Activated CD8-positive, alpha-beta T cell treated with anti-CD3 and anti-CD28 coated beads for 36 hours (primary cell): ENCODE measurements around the gene APOLD1. TPM values are rescaled to one million over a fixed set of nuclear protein-coding genes. Genes with fewer than 3 reads are reported as not detected.
A peak's percentile ranks its signal among the peaks of the same experiment; 100 is the strongest.
"Not testable (repeated sequence)": the region's sequence is repeated elsewhere in the genome, so short reads cannot be mapped to it uniquely, and the experiment has no call there.

Source experiments
- ATAC-seq: fragments of 200-7000 bp; cut with Tn5 transposase; one replicate; pipeline ENCODE4 v1.10.0; 2021; ENCODE audit warnings: mild to moderate bottlenecking, moderate library complexity
- CTCF ChIA-PET: fragments of 350-600 bp; sonication (Branson Sonifier 250); formaldehyde crosslinking; loops from one replicate; lab custom pipeline; 2021; ENCODE audit warnings: antibody characterized with exemption; lab: Charles Lee
- POLR2A ChIA-PET: fragments of 350-600 bp; sonication (Branson Sonifier 250); formaldehyde crosslinking; loops from one replicate; lab custom pipeline; 2021; ENCODE audit warnings: antibody characterized with exemption; lab: Charles Lee
- DNase-seq: peaks from one replicate; pipeline ENCODE4 v3.0.0-alpha.2; 2020
- H3K27ac Mint-ChIP-seq: one replicate; pipeline ENCODE4 v1.8.0; 2021; ENCODE audit warnings: mild to moderate bottlenecking, mixed read lengths
- H3K27me3 Mint-ChIP-seq: one replicate; pipeline ENCODE4 v1.8.0; 2021; ENCODE audit warnings: mixed read lengths
- H3K36me3 Mint-ChIP-seq: one replicate; pipeline ENCODE4 v1.8.0; 2021; ENCODE audit warnings: low read depth, mixed read lengths
- H3K4me1 Mint-ChIP-seq: one replicate; pipeline ENCODE4 v1.8.0; 2021; ENCODE audit warnings: low read depth, mixed read lengths
- H3K4me3 Mint-ChIP-seq: one replicate; pipeline ENCODE4 v1.8.0; 2021; ENCODE audit warnings: mild to moderate bottlenecking, moderate library complexity, mixed read lengths
- H3K9me3 Mint-ChIP-seq: one replicate; pipeline ENCODE4 v1.8.0; 2021; ENCODE audit warnings: mixed read lengths
- intact Hi-C: fragments of 100-400 bp; cut with micrococcal nuclease; formaldehyde crosslinking; loops from one replicate; pipeline ENCODE4 v1.10.0; 2022
- total RNA-seq, 2 experiments: library from RNA; stranded (reverse); gene quantifications; one replicate each; pipeline ENCODE4 v1.2.3, GENCODE V29; 2021
- TF ChIP-seq, protein P1 (sequence below): fragments of 200-600 bp; IDR thresholded peaks from one replicate; pipeline ENCODE4 v1.8.0; 2022; ENCODE audit warnings: antibody characterized with exemption, mild to moderate bottlenecking

Gene APOLD1
- total RNA-seq, 2 experiments from 2014 or later: 5.7 to 6.3 TPM

DNA sequence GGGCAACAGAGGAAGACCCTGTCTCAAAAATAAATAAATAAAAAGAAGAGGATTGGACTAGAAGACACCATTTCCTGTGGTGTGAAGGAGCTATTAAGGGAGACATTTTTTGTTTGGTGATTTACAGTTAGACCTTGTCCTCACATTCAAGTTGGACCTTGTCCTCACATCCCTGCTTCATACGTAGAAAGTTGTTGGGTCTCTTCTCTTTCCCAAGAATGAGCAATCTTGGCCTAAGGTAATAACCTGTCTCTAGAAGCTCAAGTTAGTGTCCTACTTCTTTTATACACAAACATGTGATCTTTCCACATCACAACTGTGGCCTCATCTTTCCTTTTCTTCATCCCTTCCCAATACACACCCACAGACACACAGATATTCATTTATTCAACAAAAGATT is 13.0 kb downstream of the APOLD1 start:
- CTCF ChIA-PET: interaction anchor here (1.0 to 11.5 kb wide), 3 partner anchors 11 to 15 kb away, joined by 3 to 108 read pairs (median 5); partner anchors contain the start of gene APOLD1
- H3K9me3 Mint-ChIP-seq: no peaks in the 10 kb centered on the region
- H3K27ac Mint-ChIP-seq: no peak overlapping the region
- H3K4me3 Mint-ChIP-seq: no peak overlapping the region
- H3K36me3 Mint-ChIP-seq: no peaks in the 10 kb centered on the region
- DNase-seq: no peak
- POLR2A ChIA-PET: no interaction called here
- TF ChIP-seq, protein P1, sequence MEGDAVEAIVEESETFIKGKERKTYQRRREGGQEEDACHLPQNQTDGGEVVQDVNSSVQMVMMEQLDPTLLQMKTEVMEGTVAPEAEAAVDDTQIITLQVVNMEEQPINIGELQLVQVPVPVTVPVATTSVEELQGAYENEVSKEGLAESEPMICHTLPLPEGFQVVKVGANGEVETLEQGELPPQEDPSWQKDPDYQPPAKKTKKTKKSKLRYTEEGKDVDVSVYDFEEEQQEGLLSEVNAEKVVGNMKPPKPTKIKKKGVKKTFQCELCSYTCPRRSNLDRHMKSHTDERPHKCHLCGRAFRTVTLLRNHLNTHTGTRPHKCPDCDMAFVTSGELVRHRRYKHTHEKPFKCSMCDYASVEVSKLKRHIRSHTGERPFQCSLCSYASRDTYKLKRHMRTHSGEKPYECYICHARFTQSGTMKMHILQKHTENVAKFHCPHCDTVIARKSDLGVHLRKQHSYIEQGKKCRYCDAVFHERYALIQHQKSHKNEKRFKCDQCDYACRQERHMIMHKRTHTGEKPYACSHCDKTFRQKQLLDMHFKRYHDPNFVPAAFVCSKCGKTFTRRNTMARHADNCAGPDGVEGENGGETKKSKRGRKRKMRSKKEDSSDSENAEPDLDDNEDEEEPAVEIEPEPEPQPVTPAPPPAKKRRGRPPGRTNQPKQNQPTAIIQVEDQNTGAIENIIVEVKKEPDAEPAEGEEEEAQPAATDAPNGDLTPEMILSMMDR: no peak
- peaks cover 18% of the 10 kb centered on the region for H3K4me1 Mint-ChIP-seq
- H3K27me3 Mint-ChIP-seq: no peaks in the 10 kb centered on the region
- no peak for ATAC-seq
- intact Hi-C loops: no loop called here

DNA sequence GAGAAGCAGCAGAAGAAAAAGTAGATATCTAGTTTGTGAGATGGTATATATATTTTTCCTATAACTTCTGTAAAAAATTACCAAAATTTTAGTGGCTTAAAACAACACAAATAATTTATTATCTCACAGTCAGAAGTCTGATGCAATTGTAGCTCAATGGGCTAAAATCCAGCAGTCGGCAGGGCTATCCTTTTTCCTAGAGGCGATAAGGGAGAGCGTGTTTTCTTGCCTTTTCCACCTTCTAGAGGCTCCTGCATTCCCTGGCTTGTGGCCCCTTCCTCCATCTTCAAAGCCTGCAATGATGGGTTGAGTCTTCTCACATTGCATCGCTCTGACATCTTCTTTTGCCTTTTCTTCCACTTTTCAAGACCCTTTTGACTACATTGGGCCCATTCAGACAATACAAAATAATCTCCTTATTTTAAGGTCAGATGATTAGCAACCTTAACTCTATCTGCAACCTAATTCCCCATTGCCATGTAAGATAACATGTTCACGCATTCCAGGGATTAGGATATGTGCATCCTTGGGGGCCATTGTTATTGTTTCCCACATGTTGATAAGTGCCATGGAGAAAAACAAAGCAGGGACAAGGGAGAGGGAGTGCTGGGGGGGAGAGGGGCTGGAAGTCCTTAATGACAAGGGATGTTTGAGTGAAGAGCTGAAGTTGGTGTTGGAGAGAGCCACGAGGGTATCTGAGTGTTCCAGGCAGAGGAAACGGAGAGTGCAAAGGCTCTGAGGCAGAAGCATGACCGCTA is 13.9 kb downstream of the APOLD1 start:
- POLR2A ChIA-PET: no interaction called here
- H3K27ac Mint-ChIP-seq: no peak overlapping the region

DNA sequence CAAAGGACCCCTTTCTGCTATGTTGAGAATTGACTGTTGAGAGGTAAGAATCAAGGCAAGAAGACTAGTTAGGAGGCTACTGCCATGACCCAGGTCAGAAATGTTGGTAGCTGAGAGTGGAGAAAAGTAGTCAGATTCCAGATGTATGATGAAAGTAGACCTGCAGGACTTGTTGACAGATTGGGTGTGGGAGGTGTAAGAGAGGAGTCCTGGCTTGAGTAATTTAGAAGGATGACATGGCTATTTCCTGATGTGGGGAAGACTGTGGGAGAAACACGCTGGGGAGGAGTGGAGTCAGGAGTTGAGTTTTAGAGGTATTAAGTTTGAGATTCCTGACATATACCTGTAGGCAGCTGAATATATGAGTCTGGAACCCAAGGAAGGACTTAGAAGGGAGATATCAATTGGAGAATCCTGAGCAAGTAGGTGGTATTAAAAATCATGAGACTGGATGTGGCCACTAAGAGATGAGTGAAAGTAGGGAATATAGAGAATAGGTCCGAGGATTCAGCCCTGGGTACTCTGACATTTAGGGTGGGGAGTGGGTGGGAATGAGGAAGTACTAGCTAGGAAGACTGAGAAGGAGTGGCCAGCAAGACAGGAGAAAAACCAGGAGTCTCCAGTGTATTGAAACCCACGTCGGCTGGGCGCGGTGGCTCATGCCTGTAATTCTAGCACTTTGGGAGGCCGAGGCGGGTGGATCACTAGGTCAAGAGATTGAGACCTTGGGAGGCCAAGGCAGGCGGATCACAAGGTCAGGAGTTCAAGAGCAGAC is 15.1 kb downstream of the APOLD1 start:
- no peak overlapping the region for H3K4me3 Mint-ChIP-seq
- H3K27me3 Mint-ChIP-seq: no peaks in the 10 kb centered on the region
- no peaks in the 10 kb centered on the region for H3K36me3 Mint-ChIP-seq
- TF ChIP-seq, protein P1: no peak
- no peaks in the 10 kb centered on the region for H3K9me3 Mint-ChIP-seq
- H3K4me1 Mint-ChIP-seq: peaks cover 30% of the 10 kb centered on the region
- DNase-seq (no peak), ATAC-seq (no peak)
- intact Hi-C loops: no loop called here
- no peak overlapping the region for H3K27ac Mint-ChIP-seq
- ChIA-PET POLR2A (interaction anchor here (1.0 kb wide), 1 partner anchor 23 kb away, joined by 5 read pairs; no protein-coding TSS in a partner anchor), CTCF (interaction anchor here (11.5 kb wide), 1 partner anchor 13 kb away, joined by 108 read pairs; the partner anchor contains the start of gene APOLD1)

More for the DNA sequence above, 13.9 kb downstream of the APOLD1 start:
- no peaks in the 10 kb centered on the region for H3K36me3 Mint-ChIP-seq
- H3K4me3 Mint-ChIP-seq: no peak overlapping the region
- no peaks in the 10 kb centered on the region for H3K27me3 Mint-ChIP-seq
- H3K9me3 Mint-ChIP-seq: no peaks in the 10 kb centered on the region
- DNase-seq (no peak), ATAC-seq (no peak)
- intact Hi-C loops: no loop called here
- CTCF ChIA-PET: interaction anchor here (11.5 kb wide), 1 partner anchor 12 kb away, joined by 108 read pairs; the partner anchor contains the start of gene APOLD1
- TF ChIP-seq, protein P1: no peak
- H3K4me1 Mint-ChIP-seq: peaks cover 24% of the 10 kb centered on the region

DNA sequence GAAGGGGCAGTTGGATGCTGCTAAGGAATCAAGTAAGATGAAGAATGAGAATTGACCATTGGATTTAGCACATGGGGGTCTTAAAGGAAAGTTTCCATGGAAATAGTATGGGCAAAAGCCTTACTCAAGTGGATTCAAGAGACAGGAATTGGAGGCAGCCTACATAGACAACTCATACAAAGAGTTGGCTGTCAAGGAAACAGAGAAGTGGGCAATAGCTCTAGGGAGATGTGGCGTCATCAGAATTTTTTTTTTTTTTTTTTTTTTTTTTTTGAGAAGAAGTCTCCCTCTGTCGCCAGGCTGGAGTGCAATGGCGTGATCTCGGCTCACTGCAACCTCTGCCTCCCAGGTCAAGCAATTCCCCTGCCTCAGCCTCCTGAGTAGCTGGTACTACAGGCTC is 16.2 kb downstream of the APOLD1 start:
- POLR2A ChIA-PET, H3K36me3 Mint-ChIP-seq, ATAC-seq, DNase-seq, H3K27ac Mint-ChIP-seq, intact Hi-C loops, H3K27me3 Mint-ChIP-seq, H3K4me3 Mint-ChIP-seq, H3K9me3 Mint-ChIP-seq: not testable (repeated sequence)
- CTCF ChIA-PET: interaction anchor here (11.5 kb wide), 1 partner anchor 14 kb away, joined by 108 read pairs; the partner anchor contains the start of gene APOLD1
- H3K4me1 Mint-ChIP-seq: peaks cover 37% of the 10 kb centered on the region

DNA sequence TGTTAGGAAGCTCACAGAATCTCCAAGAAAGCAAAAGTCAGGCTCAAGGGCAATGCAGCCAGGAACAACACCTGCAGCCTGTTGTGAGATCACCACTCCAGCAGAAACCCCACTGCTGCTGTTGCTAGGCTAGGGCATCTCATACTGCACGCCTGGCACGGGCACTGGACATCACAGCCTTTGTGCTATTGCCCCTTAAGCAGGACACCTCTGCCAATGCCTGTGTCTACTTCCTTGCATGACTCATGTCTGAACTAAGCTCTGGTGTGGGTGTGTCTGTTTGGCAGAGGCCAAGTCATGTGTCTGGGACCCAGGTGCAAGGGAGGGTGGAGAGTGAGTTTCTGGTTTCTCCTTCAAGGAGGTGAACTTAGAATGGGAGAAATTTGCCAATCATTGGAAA is 17.7 kb downstream of the APOLD1 start:
- Mint-ChIP-seq H3K36me3 (no peaks in the 10 kb centered on the region), H3K27ac (peak overlapping the region; percentile 69), H3K4me3 (no peak overlapping the region), H3K9me3 (no peaks in the 10 kb centered on the region), H3K4me1 (peaks cover 50% of the 10 kb centered on the region), H3K27me3 (no peaks in the 10 kb centered on the region)
- TF ChIP-seq, protein P1: no peak
- intact Hi-C loops: no loop called here
- ATAC-seq (peak; percentile 68), DNase-seq (peak; percentile 62)
- ChIA-PET CTCF (interaction anchor here (1.1 to 11.5 kb wide), 4 partner anchors 9 to 89 kb away, joined by 3 to 108 read pairs (median 4); partner anchors contain the start of gene APOLD1), POLR2A (interaction anchor here (0.6 to 1.3 kb wide), 3 partner anchors 10 to 33 kb away, joined by 3 to 5 read pairs (median 3); no protein-coding TSS in a partner anchor)
